Muscle layer of duodenum (tissue), 2 donors: Measurements from ENCODE around the gene B3GAT1.

ENCODE experiments used
- H3K27ac ChIP-seq: one replicate; pipeline ENCODE4 v1.7.0; 2013; ENCODE audit warnings: mild to moderate bottlenecking, low read length
- H3K27me3 ChIP-seq: one replicate; pipeline ENCODE4 v1.7.0; 2013; ENCODE audit warnings: low read depth, mild to moderate bottlenecking, control low read depth, low read length
- H3K36me3 ChIP-seq, 2 donors: one replicate each; pipeline ENCODE4 v1.7.0; 2013; ENCODE audit warnings: low read length in 2 of 2, control low read depth in 1 of 2, mild to moderate bottlenecking in 1 of 2; ENCODE audit not compliant: insufficient read depth in 2 of 2, control insufficient read depth in 1 of 2
- H3K4me1 ChIP-seq, 2 donors: one replicate each; pipeline ENCODE4 v1.7.0; 2013; ENCODE audit warnings: low read length in 2 of 2, mild to moderate bottlenecking in 2 of 2, control low read depth in 1 of 2, moderate library complexity in 1 of 2; ENCODE audit not compliant: insufficient read depth in 2 of 2, control insufficient read depth in 1 of 2
- H3K4me3 ChIP-seq, 2 donors: one replicate each; pipeline ENCODE4 v1.7.0; 2013; ENCODE audit warnings: low read length in 2 of 2, low read depth in 1 of 2, mild to moderate bottlenecking in 1 of 2
- H3K9me3 ChIP-seq, 2 donors: one replicate each; pipeline ENCODE4 v1.7.0; 2013; ENCODE audit warnings: low read length in 2 of 2, control low read depth in 1 of 2, mild to moderate bottlenecking in 1 of 2; ENCODE audit not compliant: control insufficient read depth in 1 of 2
- donor health status: healthy.

The B3GAT1 gene

GRCh38 chr11:134417871-134418840, 6.1 kb upstream of the B3GAT1 start:
- no peaks in the 10 kb centered on the region for H3K36me3 ChIP-seq
- no peak overlapping the region for H3K27ac ChIP-seq
- H3K27me3 ChIP-seq, result peaks cover 6% of the 10 kb centered on the region
- H3K9me3 ChIP-seq, result no peaks in the 10 kb centered on the region
- H3K4me1 ChIP-seq, result no peaks in the 10 kb centered on the region
- H3K4me3 ChIP-seq, result no peak overlapping the region

DNA sequence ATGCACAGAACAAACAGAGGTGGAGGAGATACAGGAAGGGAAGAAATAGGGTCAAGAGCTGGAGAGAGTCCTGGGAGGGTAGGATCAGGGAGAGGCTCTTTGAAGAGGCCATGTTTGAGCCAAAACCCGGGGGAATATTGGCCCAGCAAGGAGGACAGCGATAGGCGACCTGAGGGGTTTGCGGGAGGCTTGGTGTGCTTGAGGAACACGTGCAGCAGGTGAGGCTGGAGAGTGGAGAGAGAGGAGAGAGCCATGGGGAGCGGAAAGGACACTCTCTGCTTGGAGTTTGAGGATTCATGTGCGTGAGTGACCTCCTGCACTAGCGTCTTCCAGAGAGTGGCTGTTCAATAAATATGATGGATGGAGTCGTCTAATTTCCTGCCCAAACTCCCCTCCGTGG, 4.7 kb upstream of the B3GAT1 start:
- H3K36me3 ChIP-seq, result no peaks in the 10 kb centered on the region
- peaks cover 6% of the 10 kb centered on the region for H3K27me3 ChIP-seq
- peaks cover 0 to 5% of the 10 kb centered on the region in 2 donors for H3K4me1 ChIP-seq
- no peaks in the 10 kb centered on the region for H3K9me3 ChIP-seq
- no peak overlapping the region for H3K4me3 ChIP-seq
- no peak overlapping the region for H3K27ac ChIP-seq

DNA sequence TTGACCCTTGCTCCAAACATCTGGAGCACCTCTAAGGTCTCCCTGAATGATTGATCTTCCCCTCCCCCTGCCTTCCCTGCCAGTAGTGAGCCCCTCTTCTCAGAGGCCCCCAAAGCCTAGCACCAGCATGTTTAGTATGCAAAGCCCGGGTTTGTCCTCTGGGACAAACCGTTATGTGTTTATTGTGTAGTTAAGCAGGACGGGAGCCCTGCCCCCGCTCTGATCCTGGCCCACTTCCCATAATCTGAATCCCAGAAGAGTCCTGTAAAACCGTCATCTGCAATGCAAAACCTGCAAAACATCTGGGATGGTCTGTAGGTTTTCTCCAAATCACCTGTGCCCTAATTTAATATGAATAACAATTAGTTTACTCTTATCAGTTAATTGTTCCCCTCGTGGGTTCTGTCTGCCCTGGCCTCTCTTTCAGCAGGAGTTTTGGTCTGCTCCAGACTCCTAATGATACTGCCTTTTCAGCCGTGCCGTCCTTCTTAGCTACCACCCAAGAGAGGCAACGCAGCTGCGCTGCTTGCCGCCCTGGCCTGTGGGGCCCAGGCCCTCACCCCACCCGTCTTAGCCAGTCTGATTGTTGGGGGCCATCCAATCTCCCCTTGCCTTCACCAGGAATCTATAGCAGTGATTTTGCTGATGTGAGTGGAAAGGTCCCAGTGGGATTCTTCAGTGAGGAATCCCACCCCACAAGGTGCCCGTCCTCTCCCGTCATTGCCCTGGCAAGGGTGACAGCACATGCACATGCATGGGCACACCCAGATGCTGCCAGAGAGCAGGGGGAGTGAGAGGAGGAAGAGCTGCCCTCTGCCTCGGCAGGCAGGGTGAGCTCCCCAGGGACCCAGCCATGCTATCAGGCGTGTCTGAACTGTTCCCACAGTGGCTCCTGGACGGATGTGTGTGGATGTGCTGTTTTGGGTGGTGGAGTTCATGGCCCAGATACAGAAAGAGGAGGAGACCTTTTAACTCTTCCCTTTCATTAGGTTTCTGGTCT, 3.0 kb upstream of the B3GAT1 start:
- Histone ChIP-seq H3K36me3 (no peaks in the 10 kb centered on the region), H3K4me3 (no peak overlapping the region), H3K27ac (no peak overlapping the region), H3K4me1 (peaks cover 0 to 15% of the 10 kb centered on the region in 2 donors), H3K9me3 (no peaks in the 10 kb centered on the region), H3K27me3 (peaks cover 21% of the 10 kb centered on the region)

- Histone ChIP-seq H3K4me3 (no peak overlapping the region), H3K27me3 (peaks cover 31% of the 10 kb centered on the region), H3K36me3 (no peaks in the 10 kb centered on the region), H3K4me1 (peaks cover 0 to 15% of the 10 kb centered on the region in 2 donors), H3K27ac (no peak overlapping the region), H3K9me3 (no peaks in the 10 kb centered on the region)
Observed at GRCh38 chr11:134413826-134414731, 2.0 kb upstream of the B3GAT1 start.

DNA sequence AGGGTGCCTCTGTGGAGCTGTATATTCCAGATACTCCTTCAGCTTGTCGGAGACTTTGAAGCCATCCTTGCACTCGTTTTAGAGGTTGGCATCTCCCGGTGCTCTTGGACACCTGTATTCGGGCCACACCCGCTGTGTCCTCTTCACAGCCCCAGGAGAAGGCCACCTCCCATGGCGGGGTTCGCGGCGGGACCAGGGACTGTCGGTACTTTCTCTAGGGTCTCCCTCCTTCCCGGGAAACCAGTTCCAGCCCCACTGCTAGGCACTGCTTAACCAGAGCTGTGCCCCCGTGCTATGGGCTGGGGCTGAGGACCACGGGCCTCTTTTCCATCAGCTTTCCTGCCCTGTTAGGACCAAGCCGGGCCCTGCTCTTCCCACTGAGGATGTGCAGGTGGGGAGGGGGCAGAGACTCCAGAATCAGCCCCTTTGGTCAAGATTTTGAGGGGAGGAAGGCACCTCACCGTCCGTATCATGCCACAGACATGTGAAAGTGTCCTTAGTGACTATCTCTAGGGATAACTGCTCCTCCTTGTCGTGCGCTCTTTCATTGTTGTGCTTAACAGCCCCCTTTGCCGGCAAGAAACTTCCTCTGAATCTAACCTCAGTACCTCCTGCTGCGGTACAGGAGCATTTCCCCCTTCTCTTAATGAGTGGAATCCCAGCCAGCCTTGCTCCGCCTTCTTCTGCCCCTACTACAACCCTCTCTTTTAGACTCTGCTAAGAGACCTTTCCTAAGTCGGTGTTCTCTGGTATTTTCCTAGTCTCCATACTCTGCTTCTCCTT, 1.2 kb upstream of the B3GAT1 start:
- Histone ChIP-seq H3K4me1 (peaks cover 0 to 15% of the 10 kb centered on the region in 2 donors), H3K27ac (no peak overlapping the region), H3K9me3 (no peaks in the 10 kb centered on the region), H3K27me3 (peaks cover 31% of the 10 kb centered on the region), H3K4me3 (peak overlapping the region in 1 of 2 donors; percentile 61), H3K36me3 (no peaks in the 10 kb centered on the region)

DNA sequence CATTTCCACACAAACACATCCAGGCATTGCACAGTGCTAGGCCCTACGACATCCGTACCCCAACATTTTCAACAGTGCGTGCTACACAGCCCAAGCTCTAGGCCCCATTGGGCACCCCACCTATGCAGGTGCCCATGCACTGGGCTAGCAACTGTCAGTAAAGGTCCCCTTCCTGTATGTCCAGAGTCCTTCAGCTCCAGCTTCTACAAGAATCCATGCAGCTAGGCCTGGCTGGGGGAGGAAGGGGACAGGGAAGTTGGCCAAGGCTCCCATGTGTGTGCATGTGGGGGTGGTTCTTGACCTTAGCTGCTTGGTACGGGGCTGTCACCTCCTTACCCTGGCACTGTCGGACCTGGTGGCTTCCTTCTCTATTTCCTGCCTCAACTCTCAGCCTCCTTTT, 1.3 kb downstream of the B3GAT1 start:
- Histone ChIP-seq H3K27me3 (peaks cover 31% of the 10 kb centered on the region), H3K9me3 (no peaks in the 10 kb centered on the region), H3K27ac (no peak overlapping the region), H3K4me1 (peaks cover 0 to 15% of the 10 kb centered on the region in 2 donors), H3K36me3 (no peaks in the 10 kb centered on the region), H3K4me3 (peak overlapping the region in 1 of 2 donors; percentile 63)

DNA sequence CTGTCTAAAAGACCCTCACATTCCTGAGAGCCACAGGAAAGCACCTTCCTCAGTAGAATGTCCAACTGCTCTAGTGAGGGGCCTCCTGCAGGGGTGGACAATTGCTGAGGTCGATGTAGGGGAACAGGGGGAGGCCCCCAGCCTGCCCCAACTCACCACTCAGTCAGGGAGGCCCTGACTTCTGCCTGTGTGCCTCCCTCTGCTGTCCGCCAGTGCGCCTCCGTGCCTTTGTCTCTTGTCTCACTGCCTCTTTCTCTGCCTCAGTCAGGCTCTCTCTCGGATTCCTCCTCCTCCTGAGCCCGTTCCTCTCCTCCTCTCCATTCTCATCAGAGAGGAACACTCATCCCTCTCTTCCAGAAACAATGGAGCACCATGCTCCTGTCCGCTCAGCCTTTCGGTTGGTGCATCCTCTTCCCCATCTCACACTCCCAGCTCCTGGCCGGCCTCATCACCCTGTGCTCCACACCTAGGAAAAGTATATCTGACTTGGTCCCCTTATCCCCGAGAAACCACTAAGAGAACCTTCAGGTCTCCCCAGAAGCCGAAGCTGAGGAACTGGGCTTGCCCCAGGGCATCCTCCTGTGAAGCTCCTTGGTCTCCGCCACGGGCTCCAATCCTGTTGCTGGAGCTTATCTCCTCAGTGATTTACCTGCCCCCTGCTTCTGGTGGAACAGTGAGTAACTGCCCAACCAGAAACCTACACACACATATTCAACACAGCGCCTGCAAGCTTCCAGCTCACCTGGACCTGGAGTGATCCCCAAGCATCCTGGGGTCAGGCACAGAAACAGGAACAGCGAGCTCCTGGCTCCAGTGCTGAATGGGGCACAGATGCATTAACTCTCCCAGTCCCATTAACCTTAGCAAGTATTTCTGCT, 2.3 kb downstream of the B3GAT1 start:
- H3K27me3 ChIP-seq, result peaks cover 31% of the 10 kb centered on the region
- peaks cover 0 to 15% of the 10 kb centered on the region in 2 donors for H3K4me1 ChIP-seq
- H3K4me3 ChIP-seq, result no peak overlapping the region
- no peak overlapping the region for H3K27ac ChIP-seq
- no peaks in the 10 kb centered on the region for H3K36me3 ChIP-seq
- no peaks in the 10 kb centered on the region for H3K9me3 ChIP-seq

- Histone ChIP-seq H3K4me1 (peaks cover 0 to 15% of the 10 kb centered on the region in 2 donors), H3K27me3 (peaks cover 25% of the 10 kb centered on the region), H3K9me3 (no peaks in the 10 kb centered on the region), H3K36me3 (no peaks in the 10 kb centered on the region), H3K4me3 (no peak overlapping the region), H3K27ac (no peak overlapping the region)
Observed at GRCh38 chr11:134407923-134408322, 4.1 kb downstream of the B3GAT1 start.

DNA sequence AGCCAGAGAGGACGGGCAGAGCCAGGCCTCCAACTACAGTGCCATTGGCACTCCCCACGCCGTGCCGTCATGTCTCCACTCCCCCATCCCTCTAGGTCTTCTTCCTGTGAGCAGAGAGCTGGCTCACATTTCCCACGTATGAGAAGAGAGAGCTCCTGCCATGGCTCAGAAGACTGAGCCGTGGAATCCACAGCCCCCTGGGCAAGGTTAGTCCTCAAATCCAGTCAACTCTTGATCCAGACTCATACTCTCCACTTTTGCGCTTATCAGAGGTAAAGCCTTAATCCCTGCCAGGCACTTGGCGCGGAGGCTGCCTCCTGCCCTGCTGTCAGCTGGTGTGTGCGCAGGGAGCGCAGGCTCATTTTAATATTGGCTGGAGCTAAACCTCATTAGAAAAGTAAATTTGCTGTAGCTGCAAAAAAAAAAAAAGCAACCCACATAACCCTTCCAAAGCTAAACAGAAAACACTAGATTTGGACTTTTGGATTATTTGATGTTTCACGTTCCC, 4.7 kb downstream of the B3GAT1 start:
- Histone ChIP-seq H3K27me3 (peaks cover 25% of the 10 kb centered on the region), H3K9me3 (no peaks in the 10 kb centered on the region), H3K36me3 (no peaks in the 10 kb centered on the region), H3K27ac (no peak overlapping the region), H3K4me1 (peaks cover 0 to 11% of the 10 kb centered on the region in 2 donors), H3K4me3 (no peak overlapping the region)
